Measurements from ENCODE around the gene NPY.

- TF ChIP-seq CTCF (IDR thresholded peaks at IDR 0.05): no peak
- TF ChIP-seq POLR2A (IDR thresholded peaks at IDR 0.05): no peak
These were observed 913 bp downstream of the NPY start for GRCh38 chr7:24284699-24285506.
